GM12873 (cell line): ENCODE measurements around the gene IPPK.

Source experiments
- CTCF ChIP-seq: IDR thresholded peaks from 2 replicates; pipeline ENCODE4 v1.5.1; 2012; ENCODE audit warnings: low read depth, mild to moderate bottlenecking, moderate library complexity, low read length, control low read depth; ENCODE audit not compliant: insufficient read depth; ENCODE audit errors: missing control alignments

Gene IPPK

DNA sequence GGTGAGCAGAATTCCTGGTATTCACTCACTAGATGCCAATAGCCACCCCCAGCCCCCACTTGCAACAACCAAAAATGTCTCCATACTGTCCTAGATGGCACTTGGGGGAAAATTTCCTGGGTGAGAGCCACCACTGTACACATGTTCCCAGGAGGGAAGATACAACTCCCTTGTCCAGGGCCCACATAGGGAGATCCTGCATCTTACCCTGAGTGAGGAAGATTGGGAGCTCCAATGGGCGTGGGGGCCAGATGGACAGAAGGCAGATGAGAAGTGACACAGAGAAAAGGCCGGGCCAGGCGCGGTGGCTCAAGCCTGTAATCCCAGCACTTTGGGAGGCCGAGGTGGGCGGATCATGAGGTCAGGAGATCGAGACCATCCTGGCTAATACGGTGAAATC is 12.3 kb upstream of the IPPK start:
- TF ChIP-seq CTCF = no peak

DNA sequence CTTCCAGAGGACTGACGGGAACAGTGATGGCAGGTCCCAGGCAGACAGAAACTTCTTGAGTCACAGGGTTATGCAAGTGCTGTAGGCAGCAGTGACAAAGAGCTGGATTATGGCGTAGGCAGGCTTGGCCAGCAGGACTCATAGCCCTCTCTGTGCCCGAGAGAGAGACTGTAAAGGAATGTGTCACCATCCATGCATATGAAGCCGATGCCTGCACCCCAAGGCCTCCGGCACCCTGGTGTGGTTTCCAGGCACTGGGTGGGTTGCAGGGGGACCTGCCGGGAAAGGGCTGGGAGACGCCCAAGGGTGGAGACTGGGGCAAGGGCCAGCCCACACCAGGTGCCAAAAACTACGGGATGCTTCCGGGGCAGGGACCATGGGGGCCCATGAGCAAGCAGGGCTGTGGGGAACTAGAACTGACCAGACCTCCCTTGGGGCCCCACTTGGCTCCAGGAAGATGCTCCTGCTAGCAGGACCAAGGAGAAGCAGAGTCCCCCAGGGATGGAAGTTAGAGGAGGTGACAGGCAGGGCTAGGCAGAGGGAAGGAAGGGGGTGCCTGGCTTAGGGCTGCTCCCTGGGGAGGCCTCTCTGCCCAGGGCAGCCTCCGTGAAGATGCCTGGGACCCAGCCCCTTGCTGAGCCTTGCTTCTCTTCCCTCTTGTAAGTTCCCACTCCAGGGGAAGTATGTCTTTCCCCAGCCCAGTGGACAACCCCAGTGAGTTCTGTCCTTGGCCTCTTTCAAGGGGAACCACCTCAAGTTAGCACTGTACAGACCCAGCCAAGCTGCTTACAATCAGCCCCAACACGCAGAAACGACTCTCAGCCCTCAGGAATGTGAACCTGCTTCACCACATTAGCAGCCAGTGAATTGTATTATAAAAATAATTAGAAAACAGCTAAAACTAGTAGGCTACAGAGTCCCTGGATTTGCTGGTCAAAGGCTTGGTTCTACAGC is 10.5 kb upstream of the IPPK start:
- no peak for TF ChIP-seq CTCF

DNA sequence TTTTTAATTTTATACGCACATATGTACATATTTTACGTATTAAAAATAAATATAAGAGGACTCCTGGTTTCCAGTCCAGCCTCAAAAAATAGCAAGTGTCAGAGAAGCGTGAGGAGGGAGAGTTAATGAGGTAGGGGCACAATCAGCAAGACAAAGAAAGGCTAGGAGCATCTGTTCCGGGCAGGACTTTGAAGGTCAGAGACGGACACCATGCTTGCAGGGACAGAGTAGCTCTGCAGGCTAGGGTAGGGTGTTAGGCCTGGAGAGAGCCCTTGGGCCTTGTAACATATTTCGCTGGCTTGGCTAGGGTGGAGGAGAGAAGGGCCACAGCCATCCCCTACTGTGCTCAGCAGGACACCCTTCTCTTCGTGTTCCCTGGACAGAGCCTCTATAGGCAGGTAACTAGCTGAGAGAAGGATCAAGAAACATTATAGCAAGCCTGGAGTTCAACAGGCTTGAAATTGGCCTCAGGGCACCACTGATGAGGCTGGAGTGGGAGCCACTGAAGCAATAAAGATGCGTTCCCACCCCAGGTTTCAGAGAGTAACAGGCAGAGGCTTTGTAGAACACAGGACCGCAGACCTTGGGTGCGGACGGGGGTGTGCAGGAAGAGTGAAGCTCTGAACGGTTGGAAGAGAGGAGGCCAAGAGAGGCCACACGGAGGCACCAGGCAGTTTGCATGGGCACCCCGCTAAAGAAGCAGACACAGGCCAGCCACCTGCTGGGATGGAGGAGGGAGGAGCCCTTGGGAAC is 9.7 kb upstream of the IPPK start:
- TF ChIP-seq CTCF = no peak

- no peak for TF ChIP-seq CTCF
Observed at GRCh38 chr9:92671323-92671722, 1.4 kb upstream of the IPPK start.

DNA sequence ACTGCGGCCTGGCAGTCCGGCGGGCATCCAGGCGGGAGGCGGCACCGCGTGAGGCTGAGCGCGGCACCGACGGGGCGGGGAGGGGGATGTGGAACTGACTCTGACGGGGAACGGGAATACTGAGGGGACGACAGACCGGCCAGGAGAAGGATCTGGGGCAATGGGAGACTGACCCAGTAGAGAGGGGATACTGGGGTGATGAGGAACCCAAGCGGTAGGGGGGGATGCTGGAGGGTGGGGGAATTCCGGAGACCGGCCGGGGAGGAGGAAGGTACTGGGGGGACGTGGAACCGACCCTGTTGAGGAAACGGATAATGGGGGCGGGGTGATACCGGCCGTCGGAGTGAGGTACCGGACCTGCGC is 423 bp downstream of the IPPK start:
- no peak for TF ChIP-seq CTCF

- no peak for TF ChIP-seq CTCF
Observed at GRCh38 chr9:92668746-92669526, 995 bp downstream of the IPPK start.
